HCT116 (cell line): Measurements from ENCODE around the gene MTUS2. TPM values are rescaled to one million over a fixed set of nuclear protein-coding genes. Genes with fewer than 3 reads are reported as not detected.

Source experiments
- ATAC-seq: fragments of 200-7000 bp; cut with Tn5 transposase; 2 replicates; pipeline ENCODE4 v1.9.1; 2020; ENCODE audit warnings: mild to moderate bottlenecking, moderate library complexity
- BruUV-seq: library from RNA; stranded (reverse); fragments of 400-500 nt; replicated peaks from 2 replicates; lab custom pipeline; 2021; lab: Mats Ljungman, UMichigan
- CTCF ChIA-PET: fragments of 300-600 bp; sonication (Branson Sonifier 250); formaldehyde crosslinking; loops from one replicate; lab custom pipeline; 2021; ENCODE audit warnings: antibody characterized with exemption; lab: Charles Lee
- POLR2A ChIA-PET: fragments of 300-600, 350-600 bp; sonication (Branson Sonifier 250); formaldehyde crosslinking; loops from one replicate; lab custom pipeline; 2021; ENCODE audit warnings: antibody characterized with exemption; lab: Charles Lee
- RAD21 ChIA-PET, 2 experiments: fragments of 300-600 bp; sonication (Branson Sonifier 250); formaldehyde crosslinking; loops; one replicate each; lab custom pipeline; 2023; ENCODE audit warnings: low total read pairs in 2 of 2; ENCODE audit not compliant: uncharacterized antibody in 2 of 2, unreplicated experiment in 2 of 2, low non-redundant PET in 1 of 2; lab: Charles Lee
- DNase-seq: peaks from one replicate; pipeline ENCODE4 v3.0.0-alpha.2; 2010; ENCODE audit warnings: low read depth, low spot score
- H2AFZ ChIP-seq: fragments of 200-600 bp; shearing (Covaris generic), sonication (generic); 2 replicates; pipeline ENCODE4 v1.6.1; 2017; ENCODE audit warnings: low read depth, mixed run types, mixed read lengths, antibody characterized with exemption, low read length; ENCODE audit not compliant: poor library complexity, severe bottlenecking
- H3K27ac ChIP-seq: 2 replicates; pipeline ENCODE4 v1.5.1; 2012; ENCODE audit warnings: low read depth, low read length
- H3K27me3 ChIP-seq: fragments of 200-600 bp; sonication (generic); 2 replicates; pipeline ENCODE4 v1.6.1; 2016; ENCODE audit warnings: mixed run types, low read length, mixed read lengths; ENCODE audit not compliant: insufficient read depth
- H3K36me3 ChIP-seq, 2 experiments: fragments of 200-500 bp in 1 of 2; fragments of 200-600 bp in 1 of 2; sonication (Bioruptor generic) in 1 of 2; sonication (generic) in 1 of 2; 2 replicates each; pipeline versions ENCODE4 v1.5.1 to v1.6.1; 2014 to 2016; ENCODE audit warnings: low read length in 2 of 2, inconsistent platforms in 1 of 2, mixed read lengths in 1 of 2, mixed run types in 1 of 2; ENCODE audit not compliant: insufficient read depth in 2 of 2, control insufficient read depth in 1 of 2
- H3K4me1 ChIP-seq, 2 experiments: fragments of 200-600 bp in 1 of 2; sonication (generic) in 1 of 2; 2 replicates each; pipeline versions ENCODE4 v1.5.1 to v1.6.1; 2012 to 2017; ENCODE audit warnings: low read length in 2 of 2, inconsistent platforms in 1 of 2, mild to moderate bottlenecking in 1 of 2, mixed read lengths in 1 of 2, mixed run types in 1 of 2, moderate library complexity in 1 of 2; ENCODE audit not compliant: insufficient read depth in 2 of 2, control insufficient read depth in 1 of 2
- H3K4me2 ChIP-seq: fragments of 200-600 bp; sonication (generic); 2 replicates; pipeline ENCODE4 v1.6.1; 2017; ENCODE audit warnings: mixed run types, low read length, mixed read lengths
- H3K4me3 ChIP-seq, 2 experiments: fragments of 200-600 bp in 1 of 2; sonication (generic) in 1 of 2; replicated peaks in 1 of 2; 2 replicates each; pipeline ENCODE4 v1.5.1; 2011 to 2016; ENCODE audit warnings: low read length in 2 of 2, control low read depth in 1 of 2, low read depth in 1 of 2, mild to moderate bottlenecking in 1 of 2, mixed read lengths in 1 of 2, mixed run types in 1 of 2
- H3K79me2 ChIP-seq: fragments of 200-600 bp; sonication (generic); 2 replicates; pipeline ENCODE4 v1.6.1; 2017; ENCODE audit warnings: mild to moderate bottlenecking, mixed run types, low read length, moderate library complexity, mixed read lengths; ENCODE audit not compliant: insufficient read depth
- H3K9ac ChIP-seq: fragments of 200-600 bp; sonication (generic); 2 replicates; pipeline ENCODE4 v1.6.1; 2016; ENCODE audit warnings: low read length, mixed read lengths
- H3K9me2 ChIP-seq: fragments of 200-600 bp; sonication (generic), shearing (Covaris generic); 2 replicates; pipeline ENCODE4 v1.6.1; 2017; ENCODE audit warnings: mixed run types, mild to moderate bottlenecking, moderate library complexity; ENCODE audit not compliant: insufficient read depth
- H3K9me3 ChIP-seq, 2 experiments: fragments of 200-500 bp in 1 of 2; fragments of 200-600 bp in 1 of 2; sonication (Bioruptor generic) in 1 of 2; sonication (generic) in 1 of 2; 2 replicates each; pipeline ENCODE4 v1.6.1; 2014 to 2017; ENCODE audit warnings: low read length in 2 of 2, mixed read lengths in 2 of 2, inconsistent platforms in 1 of 2, low read depth in 1 of 2, mild to moderate bottlenecking in 1 of 2, mixed run types in 1 of 2, moderate library complexity in 1 of 2; ENCODE audit not compliant: control insufficient read depth in 1 of 2, insufficient read depth in 1 of 2
- H4K20me1 ChIP-seq: fragments of 200-600 bp; sonication (generic), shearing (Covaris generic); 2 replicates; pipeline ENCODE4 v1.6.1; 2017; ENCODE audit warnings: mixed run types, mild to moderate bottlenecking, moderate library complexity; ENCODE audit not compliant: insufficient read depth
- CEBPB ChIP-seq: IDR thresholded peaks from 2 replicates; pipeline ENCODE4 v1.6.1; 2012; ENCODE audit warnings: low read depth
- ELF1 ChIP-seq: IDR thresholded peaks from 2 replicates; pipeline ENCODE4 v1.6.1; 2012; ENCODE audit warnings: low read depth, borderline replicate concordance
- EZH2 ChIP-seq: fragments of 200-600 bp; sonication (generic); IDR thresholded peaks from 2 replicates; pipeline ENCODE4 v1.6.1; 2017; ENCODE audit warnings: antibody characterized with exemption, mixed run types
- JUND ChIP-seq: IDR thresholded peaks from 2 replicates; pipeline ENCODE4 v1.6.1; 2012
- POLR2A ChIP-seq: IDR thresholded peaks from 2 replicates; pipeline ENCODE4 v1.7.0; 2011; ENCODE audit warnings: borderline replicate concordance; ENCODE audit not compliant: insufficient read depth, insufficient read length; ENCODE audit errors: extremely low read depth
- POLR2AphosphoS5 ChIP-seq: IDR thresholded peaks from 2 replicates; pipeline ENCODE4 v1.6.1; 2011; ENCODE audit warnings: mild to moderate bottlenecking, low read depth, low read length, moderate library complexity
- REST ChIP-seq: IDR thresholded peaks from 2 replicates; pipeline ENCODE4 v1.6.1; 2012; ENCODE audit warnings: low read depth
- SIN3A ChIP-seq: IDR thresholded peaks from 2 replicates; pipeline ENCODE4 v1.6.1; 2012; ENCODE audit warnings: low read depth
- TCF7L2 ChIP-seq: IDR thresholded peaks from 2 replicates; pipeline ENCODE4 v1.7.0; 2011; ENCODE audit warnings: borderline replicate concordance, inconsistent platforms; ENCODE audit not compliant: insufficient read depth, insufficient read length; ENCODE audit errors: extremely low read depth
- YY1 ChIP-seq: IDR thresholded peaks from 2 replicates; pipeline ENCODE4 v1.6.1; 2011; ENCODE audit warnings: low read length, low read depth, moderate library complexity, mild to moderate bottlenecking; ENCODE audit not compliant: insufficient replicate concordance; ENCODE audit errors: extremely low read depth
- ZNF274 ChIP-seq: fragments of 200-500 bp; sonication (Bioruptor generic); IDR thresholded peaks from 2 replicates; pipeline ENCODE4 v1.6.1; 2014; ENCODE audit warnings: mild to moderate bottlenecking, low read depth, low read length, inconsistent platforms
- intact Hi-C: fragments of 100-400 bp; cut with micrococcal nuclease; formaldehyde crosslinking; loops from 2 replicates; pipeline ENCODE4 v1.10.0; 2022
- total RNA-seq: library from RNA; stranded (reverse); gene quantifications from one replicate; pipeline ENCODE4 v1.2.1, GENCODE V29; 2021; ENCODE audit not compliant: unreplicated experiment
- TF ChIP-seq, protein P1 (sequence below): IDR thresholded peaks from 2 replicates; pipeline ENCODE4 v1.6.1; 2012

MTUS2 gene
- total RNA-seq, 1 experiment from 2014 or later, result 0.02 TPM

DNA sequence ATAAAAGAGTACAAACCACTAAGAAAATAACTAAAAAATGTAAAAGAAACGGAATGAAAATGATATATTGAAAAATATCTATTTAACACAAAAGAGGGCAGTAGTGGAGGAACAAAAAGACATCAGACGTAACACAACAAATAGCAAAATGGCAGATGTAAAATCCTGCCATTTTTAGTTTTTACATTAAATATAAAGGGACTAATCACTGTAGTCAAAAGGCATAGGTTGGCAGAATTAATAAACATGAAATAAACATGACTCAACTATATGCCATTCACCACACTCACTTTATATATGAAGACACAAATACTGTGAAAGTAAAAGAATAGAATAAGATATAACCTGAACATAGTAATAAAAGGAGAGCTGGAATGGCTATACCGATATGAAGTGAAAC is 11.0 kb downstream of the MTUS2 start:
- ChIA-PET RAD21 (no interaction called here), CTCF (no interaction called here), POLR2A (no interaction called here)
- Histone ChIP-seq H3K4me3 (no peak overlapping the region), H3K9me2 (no peaks in the 10 kb centered on the region), H3K9ac (no peak overlapping the region), H2AFZ (no peak overlapping the region), H3K27ac (no peak overlapping the region), H4K20me1 (no peaks in the 10 kb centered on the region; the same call in 1 of the 2 replicates), H3K4me1 (no peaks in the 10 kb centered on the region), H3K79me2 (no peaks in the 10 kb centered on the region), H3K9me3 (0 out of 4 replicates have a peak, but pooled peaks cover 0 to 5% of the 10 kb centered on the region in 2 experiments), H3K27me3 (no peaks in the 10 kb centered on the region), H3K4me2 (no peak overlapping the region), H3K36me3 (no peaks in the 10 kb centered on the region)
- intact Hi-C loops, result no loop called here
- ATAC-seq (no peak), DNase-seq (no peak)
- no peak for TF ChIP-seq SIN3A
- no peak for TF ChIP-seq ELF1
- TF ChIP-seq, protein P1, sequence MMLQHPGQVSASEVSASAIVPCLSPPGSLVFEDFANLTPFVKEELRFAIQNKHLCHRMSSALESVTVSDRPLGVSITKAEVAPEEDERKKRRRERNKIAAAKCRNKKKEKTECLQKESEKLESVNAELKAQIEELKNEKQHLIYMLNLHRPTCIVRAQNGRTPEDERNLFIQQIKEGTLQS, result no peak
- no peak for TF ChIP-seq REST
- TF ChIP-seq POLR2AphosphoS5, result no peak
- no peak for TF ChIP-seq TCF7L2
- no peak for TF ChIP-seq CEBPB
- TF ChIP-seq EZH2, result no peak
- TF ChIP-seq JUND, result no peak
- no peak for TF ChIP-seq POLR2A
- TF ChIP-seq YY1, result no peak
- no peak for TF ChIP-seq ZNF274
- no TSS peak for BruUV-seq
